Muscle layer of duodenum (tissue), 2 donors: ENCODE results near the gene S100PBP.

Experiments used
- H3K27ac ChIP-seq: one replicate; pipeline ENCODE4 v1.7.0; 2013; ENCODE audit warnings: mild to moderate bottlenecking, low read length
- H3K27me3 ChIP-seq: one replicate; pipeline ENCODE4 v1.7.0; 2013; ENCODE audit warnings: low read depth, mild to moderate bottlenecking, control low read depth, low read length
- H3K36me3 ChIP-seq, 2 donors: one replicate each; pipeline ENCODE4 v1.7.0; 2013; ENCODE audit warnings: low read length in 2 of 2, control low read depth in 1 of 2, mild to moderate bottlenecking in 1 of 2; ENCODE audit not compliant: insufficient read depth in 2 of 2, control insufficient read depth in 1 of 2
- H3K4me1 ChIP-seq, 2 donors: one replicate each; pipeline ENCODE4 v1.7.0; 2013; ENCODE audit warnings: low read length in 2 of 2, mild to moderate bottlenecking in 2 of 2, control low read depth in 1 of 2, moderate library complexity in 1 of 2; ENCODE audit not compliant: insufficient read depth in 2 of 2, control insufficient read depth in 1 of 2
- H3K4me3 ChIP-seq, 2 donors: one replicate each; pipeline ENCODE4 v1.7.0; 2013; ENCODE audit warnings: low read length in 2 of 2, low read depth in 1 of 2, mild to moderate bottlenecking in 1 of 2
- H3K9me3 ChIP-seq, 2 donors: one replicate each; pipeline ENCODE4 v1.7.0; 2013; ENCODE audit warnings: low read length in 2 of 2, control low read depth in 1 of 2, mild to moderate bottlenecking in 1 of 2; ENCODE audit not compliant: control insufficient read depth in 1 of 2
- donor health status: healthy.

Gene S100PBP

DNA sequence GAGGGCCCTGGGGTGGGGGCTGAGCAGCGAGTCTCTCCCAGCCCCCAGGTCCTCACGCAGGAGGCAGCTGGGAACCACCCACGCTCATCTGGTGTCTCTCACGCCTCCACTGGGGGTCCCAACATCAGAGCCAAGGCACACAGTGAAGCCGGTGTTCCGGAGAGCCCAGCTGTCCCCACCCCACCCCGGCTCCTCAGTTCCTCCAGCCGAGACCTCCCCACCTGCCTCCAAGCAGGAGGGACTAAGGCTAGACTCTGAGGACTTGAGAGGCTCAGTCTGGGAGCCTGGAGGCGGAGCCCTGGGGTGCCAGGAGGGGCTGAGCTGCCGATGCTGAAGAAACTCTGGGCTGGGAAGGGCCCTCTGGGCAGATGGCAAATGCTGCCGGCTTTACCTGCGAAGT lies 67.3 kb downstream of the S100PBP start:
- no peaks in the 10 kb centered on the region for H3K36me3 ChIP-seq
- H3K4me1 ChIP-seq: peaks cover 0 to 15% of the 10 kb centered on the region in 2 donors
- H3K27me3 ChIP-seq: peaks cover 28% of the 10 kb centered on the region
- no peak overlapping the region for H3K27ac ChIP-seq
- H3K4me3 ChIP-seq: no peak overlapping the region
- no peaks in the 10 kb centered on the region for H3K9me3 ChIP-seq

DNA sequence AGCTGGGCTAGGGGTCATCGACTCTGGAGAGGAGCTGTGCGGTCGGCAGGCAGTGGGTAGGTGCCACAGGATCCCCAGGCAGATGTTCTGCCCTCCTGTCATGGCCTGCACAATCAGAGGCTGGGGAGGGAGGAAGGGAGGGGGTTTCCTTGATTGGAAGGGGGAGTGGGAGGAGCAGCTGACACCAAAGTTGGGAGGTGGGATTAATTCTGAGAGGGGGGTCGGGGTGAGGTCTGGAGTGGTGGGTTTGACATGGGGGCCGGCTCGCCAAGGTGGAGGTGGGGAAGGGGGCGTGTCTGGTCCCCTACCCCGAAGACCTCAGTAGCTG lies 68.2 kb downstream of the S100PBP start:
- peaks cover 0 to 15% of the 10 kb centered on the region in 2 donors for H3K4me1 ChIP-seq
- no peak overlapping the region for H3K27ac ChIP-seq
- H3K9me3 ChIP-seq: no peaks in the 10 kb centered on the region
- H3K27me3 ChIP-seq: peaks cover 32% of the 10 kb centered on the region
- H3K36me3 ChIP-seq: no peaks in the 10 kb centered on the region
- no peak overlapping the region for H3K4me3 ChIP-seq

DNA sequence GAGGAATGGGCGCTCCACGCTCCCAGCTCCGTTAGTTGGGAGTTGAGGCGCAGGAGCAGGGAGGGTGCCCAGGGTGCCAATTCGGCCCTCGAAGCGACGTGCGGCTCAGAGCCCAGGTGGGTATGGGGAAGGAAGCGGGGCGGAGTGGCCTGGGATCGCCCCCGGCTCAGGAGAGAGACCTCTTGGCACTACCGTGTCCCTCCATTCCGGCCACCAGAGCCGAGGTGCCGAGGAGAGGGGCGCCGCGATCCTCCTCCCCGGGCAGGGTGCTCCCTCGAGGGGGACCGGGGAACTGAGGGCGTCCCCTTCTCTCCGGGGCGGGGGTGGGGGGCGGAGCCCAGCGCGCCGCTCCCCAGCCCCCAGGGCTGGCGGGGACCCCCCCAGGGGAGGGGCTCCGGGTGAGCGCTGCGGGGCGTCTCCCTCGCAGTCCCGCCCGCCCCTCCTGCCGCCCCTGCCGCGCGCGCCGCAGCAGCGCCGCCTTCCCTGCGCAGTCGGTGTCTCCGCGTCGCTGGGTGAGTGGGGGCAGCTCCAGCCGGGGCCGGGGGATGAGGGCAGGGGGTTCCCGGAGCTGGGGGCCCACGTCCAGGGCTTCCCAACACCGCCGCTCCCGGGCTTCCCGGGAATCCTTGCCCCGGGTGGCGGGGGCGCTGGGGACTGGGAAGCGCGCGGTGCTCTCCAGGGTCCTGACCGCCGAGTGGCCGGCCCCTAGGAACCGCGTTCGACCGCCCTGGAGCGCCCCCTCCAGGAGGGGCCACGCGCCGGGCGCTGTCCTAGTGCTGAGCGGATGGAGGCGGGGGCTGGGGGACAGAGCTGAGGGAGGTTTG lies 68.8 kb downstream of the S100PBP start, which contains the start of gene HPCA:
Gene HPCA (plus strand): TSS at position 488 of the 824 bp plus-strand sequence. CDS start 2,408 bp downstream, outside the sequence.
- no peaks in the 10 kb centered on the region for H3K36me3 ChIP-seq
- H3K4me3 ChIP-seq: peak within 1 kb of the TSS in 1 of 2 donors; percentile 20
- H3K9me3 ChIP-seq: no peaks in the 10 kb centered on the region
- H3K4me1 ChIP-seq: peaks cover 0 to 15% of the 10 kb centered on the region in 2 donors
- no peak within 1 kb of the TSS for H3K27ac ChIP-seq
- H3K27me3 ChIP-seq: peaks cover 35% of the 10 kb centered on the region

DNA sequence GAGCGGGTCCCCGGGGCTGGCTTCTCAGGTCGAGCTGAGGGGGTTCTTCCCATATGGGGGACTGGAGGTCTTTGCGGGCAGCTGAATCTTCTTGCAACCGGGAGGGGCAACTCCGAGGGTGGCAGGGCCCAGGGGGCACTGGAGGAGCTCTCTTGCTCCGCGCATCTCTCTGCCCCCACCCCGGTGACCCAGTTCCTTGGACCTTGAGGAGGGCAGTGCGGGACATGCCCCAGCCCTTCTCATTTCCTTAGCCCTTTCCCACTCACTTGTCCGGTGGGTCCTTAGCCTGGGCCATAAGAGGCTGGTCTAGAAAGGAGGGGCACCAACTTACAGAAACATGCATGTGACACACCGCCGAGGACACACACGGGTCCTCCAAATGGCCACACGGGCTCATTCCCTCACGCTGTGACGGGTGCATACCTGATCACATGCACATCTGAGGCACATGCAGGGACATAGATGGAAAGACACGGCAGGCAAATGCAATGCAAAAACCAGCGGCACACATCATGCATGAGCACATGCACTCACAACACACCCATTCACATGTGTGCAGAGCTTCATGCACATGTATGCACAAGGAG lies 69.5 kb downstream of the S100PBP start:
- H3K27ac ChIP-seq: no peak overlapping the region
- H3K4me1 ChIP-seq: peaks cover 0 to 13% of the 10 kb centered on the region in 2 donors
- H3K36me3 ChIP-seq: no peaks in the 10 kb centered on the region
- H3K9me3 ChIP-seq: no peaks in the 10 kb centered on the region
- H3K4me3 ChIP-seq: peak overlapping the region in 1 of 2 donors; percentile 20
- H3K27me3 ChIP-seq: peaks cover 35% of the 10 kb centered on the region

DNA sequence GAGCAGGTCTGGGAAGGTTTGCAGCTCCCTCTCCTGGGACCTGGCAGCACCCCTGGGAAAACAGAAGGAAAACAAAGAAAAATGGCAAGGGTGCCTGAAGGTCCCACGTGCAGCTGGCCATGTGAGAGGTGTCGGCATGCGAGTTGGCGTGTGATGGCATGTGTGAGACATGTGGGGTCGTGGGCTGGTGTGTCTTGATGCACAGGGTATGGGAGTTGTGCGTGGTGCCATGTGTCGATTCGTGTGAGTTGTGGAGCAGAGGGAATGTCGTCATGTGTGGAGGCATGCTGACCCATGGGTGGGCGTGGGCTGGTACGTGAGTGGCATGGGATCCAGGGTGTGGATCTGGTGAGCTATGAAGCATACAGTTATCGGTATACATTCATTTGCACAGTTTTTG lies 70.2 kb downstream of the S100PBP start:
- H3K27me3 ChIP-seq: peaks cover 35% of the 10 kb centered on the region
- no peak overlapping the region for H3K27ac ChIP-seq
- H3K4me3 ChIP-seq: no peak overlapping the region

DNA sequence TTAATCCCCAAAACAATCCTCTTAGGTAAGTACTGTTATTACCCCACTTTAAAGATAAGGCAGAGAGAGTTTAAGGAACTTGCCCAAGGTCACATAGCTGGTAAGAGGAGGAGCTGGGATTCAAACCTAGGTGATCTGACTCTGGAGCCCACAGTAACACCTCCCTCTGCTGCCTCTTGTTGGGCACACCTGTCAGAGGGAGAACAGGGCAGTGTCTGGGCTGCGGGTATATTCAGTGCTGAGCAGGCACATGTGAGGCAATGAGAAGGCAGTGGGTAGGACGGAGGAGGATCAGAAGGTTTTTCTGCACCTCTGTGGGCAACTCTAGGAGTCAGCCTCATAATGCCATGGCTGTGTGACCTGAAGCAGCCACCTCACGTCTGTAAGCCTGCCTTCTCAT lies 70.7 kb downstream of the S100PBP start:
- Histone ChIP-seq H3K9me3 (no peaks in the 10 kb centered on the region), H3K4me3 (no peak overlapping the region), H3K36me3 (no peaks in the 10 kb centered on the region), H3K4me1 (peaks cover 0 to 18% of the 10 kb centered on the region in 2 donors), H3K27ac (no peak overlapping the region), H3K27me3 (peaks cover 35% of the 10 kb centered on the region)

More for the DNA sequence above, 70.2 kb downstream of the S100PBP start:
- H3K4me1 ChIP-seq: peaks cover 0 to 13% of the 10 kb centered on the region in 2 donors
- H3K9me3 ChIP-seq: no peaks in the 10 kb centered on the region
- H3K36me3 ChIP-seq: no peaks in the 10 kb centered on the region

DNA sequence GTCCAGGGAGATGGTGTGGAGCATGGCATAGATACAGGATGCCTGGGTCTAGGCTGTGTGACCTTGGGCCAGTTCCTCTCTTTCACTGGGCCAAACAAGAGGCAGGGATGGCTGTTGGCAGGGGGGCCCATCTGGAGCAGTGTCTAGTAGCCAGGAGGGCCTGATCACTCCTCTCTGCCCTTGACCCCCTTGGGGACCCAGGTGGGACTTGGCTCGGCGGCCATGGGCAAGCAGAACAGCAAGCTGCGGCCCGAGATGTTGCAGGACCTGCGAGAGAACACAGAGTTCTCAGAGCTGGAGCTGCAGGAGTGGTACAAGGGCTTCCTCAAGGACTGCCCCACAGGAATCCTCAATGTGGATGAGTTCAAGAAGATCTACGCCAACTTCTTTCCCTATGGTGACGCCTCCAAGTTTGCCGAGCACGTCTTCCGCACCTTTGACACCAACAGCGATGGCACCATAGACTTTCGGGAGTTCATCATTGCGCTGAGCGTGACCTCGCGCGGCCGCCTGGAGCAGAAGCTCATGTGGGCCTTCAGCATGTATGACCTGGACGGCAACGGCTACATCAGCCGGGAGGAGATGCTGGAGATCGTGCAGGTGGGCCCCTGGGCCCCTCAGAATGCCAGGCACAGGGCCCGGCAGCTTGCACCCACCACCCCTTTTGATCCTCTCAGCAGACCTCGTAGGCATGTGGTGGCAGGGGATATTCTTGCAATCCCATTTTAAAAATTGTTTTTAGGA lies 71.4 kb downstream of the S100PBP start:
- Histone ChIP-seq H3K4me1 (peaks cover 0 to 25% of the 10 kb centered on the region in 2 donors), H3K27ac (no peak overlapping the region), H3K9me3 (no peaks in the 10 kb centered on the region), H3K27me3 (peaks cover 35% of the 10 kb centered on the region), H3K36me3 (no peaks in the 10 kb centered on the region), H3K4me3 (no peak overlapping the region)

DNA sequence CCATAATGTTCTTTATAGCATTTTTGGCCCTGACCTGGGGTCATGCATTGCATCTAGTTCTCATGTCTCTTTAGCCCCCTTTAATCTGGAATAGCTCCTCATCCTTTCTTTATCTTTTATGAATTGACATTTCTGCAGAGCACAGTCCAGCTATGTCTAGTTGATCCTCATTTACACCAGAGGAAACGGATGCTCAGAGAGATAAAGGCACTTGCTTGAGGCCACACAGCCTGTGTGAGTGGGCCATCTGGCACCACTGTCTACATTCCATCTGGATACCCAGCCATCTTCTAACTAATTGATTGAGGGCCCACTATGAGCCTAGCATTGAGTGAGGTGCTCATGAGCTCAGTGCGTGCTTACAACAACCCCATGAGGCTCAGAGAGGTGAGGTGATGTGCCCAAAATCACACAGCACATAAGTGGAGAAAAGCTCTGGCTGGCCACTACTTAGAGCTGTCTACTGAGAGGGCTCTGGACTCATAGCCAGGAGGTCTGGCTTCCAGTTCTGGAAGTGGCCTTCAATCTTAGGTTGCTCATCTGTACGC lies 72.4 kb downstream of the S100PBP start:
- peaks cover 0 to 27% of the 10 kb centered on the region in 2 donors for H3K4me1 ChIP-seq
- no peak overlapping the region for H3K27ac ChIP-seq
- H3K36me3 ChIP-seq: no peaks in the 10 kb centered on the region
- H3K9me3 ChIP-seq: no peaks in the 10 kb centered on the region
- H3K27me3 ChIP-seq: peaks cover 35% of the 10 kb centered on the region
- H3K4me3 ChIP-seq: no peak overlapping the region

DNA sequence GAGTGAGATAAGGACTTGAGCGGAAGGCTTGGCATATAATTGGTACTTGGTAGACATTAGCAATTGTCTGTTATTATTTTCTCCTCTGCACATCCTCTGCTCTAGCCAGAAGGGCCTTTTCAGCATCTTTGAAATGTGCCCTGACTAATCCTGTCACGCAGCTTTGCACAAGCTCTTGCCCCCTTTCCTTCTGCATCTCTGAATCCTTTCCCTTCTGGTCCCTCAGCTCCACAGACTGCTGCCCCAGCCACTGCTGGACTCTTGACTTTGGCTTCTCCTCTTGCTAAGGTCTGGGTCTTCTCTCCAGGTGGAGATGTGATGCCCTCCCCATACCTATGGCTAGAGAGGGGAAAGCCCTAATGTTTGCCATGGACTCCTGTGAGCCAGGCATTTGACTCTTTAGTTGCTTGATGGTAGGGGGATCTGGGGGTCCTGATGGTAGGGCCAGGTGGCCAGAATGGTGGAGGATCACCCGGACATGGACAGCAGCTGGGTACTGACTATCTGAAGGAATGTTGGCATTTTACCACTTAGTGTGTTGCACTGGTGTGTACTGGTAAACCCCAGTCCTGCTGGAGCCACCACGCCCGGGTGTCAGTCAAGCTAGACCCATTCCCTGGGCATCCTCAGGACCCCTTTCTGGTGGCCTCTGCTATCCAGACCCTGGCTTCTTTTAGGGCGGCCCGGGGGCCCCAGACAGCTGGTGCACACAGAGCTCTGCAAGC lies 73.2 kb downstream of the S100PBP start:
- H3K27ac ChIP-seq: no peak overlapping the region
- no peak overlapping the region for H3K4me3 ChIP-seq
- no peaks in the 10 kb centered on the region for H3K36me3 ChIP-seq
- H3K9me3 ChIP-seq: no peaks in the 10 kb centered on the region
- H3K4me1 ChIP-seq: peaks cover 0 to 27% of the 10 kb centered on the region in 2 donors
- peaks cover 28% of the 10 kb centered on the region for H3K27me3 ChIP-seq

DNA sequence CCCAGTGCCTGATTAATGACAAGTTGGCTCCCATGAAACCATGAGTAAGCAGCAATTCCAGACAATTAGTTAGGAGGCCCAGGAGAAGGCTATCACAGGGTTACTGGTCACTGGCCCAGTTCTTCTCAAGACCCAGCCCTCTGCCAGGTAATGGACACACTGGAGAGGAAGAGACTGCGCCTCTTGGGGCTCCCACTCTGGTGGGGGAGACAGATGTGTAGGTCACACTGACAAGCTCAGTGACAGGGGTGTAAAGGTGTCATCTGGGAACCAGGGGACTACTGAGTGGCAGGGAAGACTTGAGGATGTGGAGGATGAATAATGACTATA lies 73.8 kb downstream of the S100PBP start:
- Histone ChIP-seq H3K4me1 (peaks cover 0 to 22% of the 10 kb centered on the region in 2 donors), H3K27me3 (peaks cover 25% of the 10 kb centered on the region), H3K9me3 (no peaks in the 10 kb centered on the region), H3K4me3 (no peak overlapping the region), H3K36me3 (no peaks in the 10 kb centered on the region), H3K27ac (no peak overlapping the region)
